Lower lobe of right lung (tissue), 2 donors: ENCODE results near the gene NEDD4L. TPM values are rescaled to one million over a fixed set of nuclear protein-coding genes. Genes with fewer than 3 reads are reported as not detected.
A peak's percentile ranks its signal among the peaks of the same experiment; 100 is the strongest.

Experiments used
- ATAC-seq, 2 donors: fragments of 200-7000 bp; cut with Tn5 transposase; one replicate each; pipeline ENCODE4 v1.9.1; 2020 to 2022; ENCODE audit warnings: mild to moderate bottlenecking in 2 of 2, moderate library complexity in 2 of 2
- DNase-seq: peaks from one replicate; pipeline ENCODE4 v3.0.0-alpha.2; 2020
- H3K27ac ChIP-seq: fragments of 200-600 bp; one replicate; pipeline ENCODE4 v1.8.0; 2022
- H3K27me3 ChIP-seq: fragments of 200-600 bp; one replicate; pipeline ENCODE4 v1.8.0; 2022; ENCODE audit warnings: low read depth
- H3K36me3 ChIP-seq: fragments of 200-600 bp; one replicate; pipeline ENCODE4 v1.8.0; 2022; ENCODE audit warnings: mild to moderate bottlenecking
- H3K4me1 ChIP-seq: fragments of 200-600 bp; one replicate; pipeline ENCODE4 v1.8.0; 2022
- H3K4me3 ChIP-seq: fragments of 200-600 bp; one replicate; pipeline ENCODE4 v1.8.0; 2022; ENCODE audit warnings: mild to moderate bottlenecking
- H3K9me3 ChIP-seq: fragments of 200-600 bp; one replicate; pipeline ENCODE4 v1.8.0; 2022
- intact Hi-C: fragments of 100-400 bp; cut with DNase I; formaldehyde crosslinking; loops from one replicate; pipeline ENCODE4 v1.11.0; 2022
- total RNA-seq: library from RNA; stranded (reverse); fragmentation: NEBNext Ultra II Directional; extraction: Animal tissue kit (Norgen Biotek cat#: 25700); gene quantifications from one replicate; pipeline ENCODE4 v1.2.1, GENCODE V29; 2021
- TF ChIP-seq, protein P1 (sequence below): fragments of 200-600 bp; IDR thresholded peaks from one replicate; pipeline ENCODE4 v1.8.0; 2022; ENCODE audit warnings: antibody characterized with exemption, mild to moderate bottlenecking
- donor health status: DM: no; HTN: yes; CAD: no; lungs with severe emphysema.

The NEDD4L gene
- total RNA-seq, 1 donor from 2014 or later = 203 TPM

- no peak for ATAC-seq
- intact Hi-C loops = no loop called here
- Histone ChIP-seq H3K27ac (no peak overlapping the region), H3K9me3 (no peaks in the 10 kb centered on the region), H3K4me3 (peak overlapping the region; percentile 14), H3K36me3 (peaks cover 3% of the 10 kb centered on the region), H3K4me1 (peaks cover 22% of the 10 kb centered on the region), H3K27me3 (no peaks in the 10 kb centered on the region)
- TF ChIP-seq, protein P1, sequence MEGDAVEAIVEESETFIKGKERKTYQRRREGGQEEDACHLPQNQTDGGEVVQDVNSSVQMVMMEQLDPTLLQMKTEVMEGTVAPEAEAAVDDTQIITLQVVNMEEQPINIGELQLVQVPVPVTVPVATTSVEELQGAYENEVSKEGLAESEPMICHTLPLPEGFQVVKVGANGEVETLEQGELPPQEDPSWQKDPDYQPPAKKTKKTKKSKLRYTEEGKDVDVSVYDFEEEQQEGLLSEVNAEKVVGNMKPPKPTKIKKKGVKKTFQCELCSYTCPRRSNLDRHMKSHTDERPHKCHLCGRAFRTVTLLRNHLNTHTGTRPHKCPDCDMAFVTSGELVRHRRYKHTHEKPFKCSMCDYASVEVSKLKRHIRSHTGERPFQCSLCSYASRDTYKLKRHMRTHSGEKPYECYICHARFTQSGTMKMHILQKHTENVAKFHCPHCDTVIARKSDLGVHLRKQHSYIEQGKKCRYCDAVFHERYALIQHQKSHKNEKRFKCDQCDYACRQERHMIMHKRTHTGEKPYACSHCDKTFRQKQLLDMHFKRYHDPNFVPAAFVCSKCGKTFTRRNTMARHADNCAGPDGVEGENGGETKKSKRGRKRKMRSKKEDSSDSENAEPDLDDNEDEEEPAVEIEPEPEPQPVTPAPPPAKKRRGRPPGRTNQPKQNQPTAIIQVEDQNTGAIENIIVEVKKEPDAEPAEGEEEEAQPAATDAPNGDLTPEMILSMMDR = no peak
- no peak for DNase-seq
These were observed 118.1 kb downstream of the NEDD4L start for GRCh38 chr18:58162127-58162526.

DNA sequence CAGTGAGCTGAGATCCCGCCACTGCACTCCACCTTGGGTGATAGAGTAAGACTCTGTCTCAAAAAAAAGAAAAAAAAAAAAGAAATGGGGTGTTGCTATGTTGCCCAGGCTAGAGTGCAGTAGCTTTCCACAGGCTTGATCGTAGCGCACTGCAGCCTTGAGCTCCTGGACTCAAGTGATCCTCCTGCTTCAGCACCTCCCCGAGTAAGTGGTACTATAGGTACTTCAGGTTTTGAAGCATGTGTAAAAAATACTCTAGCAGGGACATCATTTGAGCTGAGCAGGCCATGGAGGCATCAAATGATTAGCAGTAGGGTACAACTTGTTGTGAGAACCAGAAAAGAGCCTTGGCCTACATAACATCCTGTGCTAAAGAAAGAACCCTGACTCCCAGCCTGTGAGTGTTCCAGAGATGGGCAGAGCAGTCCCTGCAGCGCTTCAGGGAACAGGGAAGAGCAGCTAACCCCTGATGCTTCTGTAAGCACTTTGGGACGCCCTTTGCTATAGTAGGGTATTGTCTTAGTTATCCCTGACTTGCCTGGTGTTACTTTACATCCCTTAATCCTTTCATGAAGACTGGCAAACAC lies 119.1 kb downstream of the NEDD4L start:
- peaks cover 22% of the 10 kb centered on the region for H3K4me1 ChIP-seq
- intact Hi-C loops = no loop called here
- H3K9me3 ChIP-seq = no peaks in the 10 kb centered on the region
- no peak overlapping the region for H3K4me3 ChIP-seq
- ATAC-seq (peak; percentile 15 to 51), DNase-seq (no peak)
- TF ChIP-seq, protein P1 = no peak
- H3K27me3 ChIP-seq = no peaks in the 10 kb centered on the region
- peaks cover 3% of the 10 kb centered on the region for H3K36me3 ChIP-seq
- H3K27ac ChIP-seq = no peak overlapping the region

DNA sequence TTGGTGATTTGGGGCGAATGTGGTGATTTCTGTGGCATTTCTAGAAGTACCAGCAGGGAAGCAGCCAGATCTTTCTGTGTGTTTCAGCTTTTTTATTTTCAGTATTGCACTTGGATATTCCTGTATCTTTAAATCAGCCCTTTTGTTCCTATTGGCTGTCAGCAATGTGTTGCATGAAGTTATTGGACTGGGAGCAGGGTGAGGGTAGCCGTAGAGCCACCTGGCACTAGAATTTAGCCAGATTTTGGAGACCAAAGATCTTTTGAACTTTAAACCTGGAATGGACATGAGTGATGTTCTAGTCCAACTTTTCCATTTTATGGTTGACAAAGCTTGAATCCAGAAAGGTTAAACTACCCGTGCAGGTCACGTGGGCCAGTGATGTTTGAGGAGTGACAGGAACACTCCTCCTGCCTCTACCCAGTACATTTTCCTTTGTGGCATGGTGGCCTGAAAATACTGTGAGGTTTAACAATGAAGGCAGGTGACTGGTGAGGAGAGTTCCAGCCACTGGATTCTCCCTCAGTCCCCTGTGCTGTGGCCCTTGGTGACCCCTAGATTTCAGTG lies 122.3 kb downstream of the NEDD4L start:
- Histone ChIP-seq H3K27me3 (no peaks in the 10 kb centered on the region), H3K27ac (no peak overlapping the region), H3K4me1 (peaks cover 14% of the 10 kb centered on the region), H3K36me3 (peaks cover 3% of the 10 kb centered on the region), H3K4me3 (no peak overlapping the region), H3K9me3 (no peaks in the 10 kb centered on the region)
- TF ChIP-seq, protein P1 = no peak
- ATAC-seq (no peak), DNase-seq (no peak)
- intact Hi-C loops = no loop called here

- Histone ChIP-seq H3K36me3 (peaks cover 3% of the 10 kb centered on the region), H3K4me3 (no peak overlapping the region), H3K4me1 (peaks cover 14% of the 10 kb centered on the region), H3K27me3 (no peaks in the 10 kb centered on the region), H3K27ac (no peak overlapping the region), H3K9me3 (no peaks in the 10 kb centered on the region)
- intact Hi-C loops = no loop called here
- TF ChIP-seq, protein P1 = no peak
- ATAC-seq (no peak), DNase-seq (no peak)
These were observed 123.0 kb downstream of the NEDD4L start for GRCh38 chr18:58167073-58167472.

- H3K36me3 ChIP-seq = peaks cover 3% of the 10 kb centered on the region
- H3K4me1 ChIP-seq = peaks cover 3% of the 10 kb centered on the region
- H3K27ac ChIP-seq = no peak overlapping the region
- intact Hi-C loops = no loop called here
- DNase-seq (no peak), ATAC-seq (no peak)
- no peaks in the 10 kb centered on the region for H3K9me3 ChIP-seq
- no peak overlapping the region for H3K4me3 ChIP-seq
- no peaks in the 10 kb centered on the region for H3K27me3 ChIP-seq
- TF ChIP-seq, protein P1 = no peak
These were observed 124.2 kb downstream of the NEDD4L start for GRCh38 chr18:58168221-58168620.
